Common myeloid progenitor, CD34-positive (primary cell): ENCODE data around the gene OTX2.

Experiments
- CTCF ChIA-PET: fragments of 350-600 bp; sonication (Branson Sonifier 250); formaldehyde crosslinking; loops from one replicate; lab custom pipeline; 2021; ENCODE audit warnings: antibody characterized with exemption; lab: Charles Lee
- POLR2A ChIA-PET: fragments of 350-600 bp; sonication (Branson Sonifier 250); formaldehyde crosslinking; loops from one replicate; lab custom pipeline; 2021; ENCODE audit warnings: antibody characterized with exemption; lab: Charles Lee
- DNase-seq, 3 donors: peaks; one replicate each; pipeline versions ENCODE4 v3.0.0 to v3.0.0-alpha.2; 2013
- H3K27ac ChIP-seq, 2 experiments: 1 replicate in 1 of 2; 2 replicates in 1 of 2; pipeline ENCODE4 v1.7.0; 2013; ENCODE audit warnings: inconsistent platforms in 2 of 2, low read length in 2 of 2, mild to moderate bottlenecking in 2 of 2, low read depth in 1 of 2, moderate library complexity in 1 of 2; ENCODE audit not compliant: severe bottlenecking in 2 of 2, insufficient read depth in 1 of 2, poor library complexity in 1 of 2
- H3K27me3 ChIP-seq, 5 experiments: replicated peaks in 2 of 5; 1 replicate in 3 of 5; 2 replicates in 2 of 5; pipeline versions ENCODE4 v1.6.1 to v1.7.0; 2013; ENCODE audit warnings: low read length in 4 of 5, mild to moderate bottlenecking in 2 of 5, moderate library complexity in 2 of 5, inconsistent platforms in 1 of 5; ENCODE audit not compliant: insufficient read depth in 5 of 5, control insufficient read depth in 4 of 5
- H3K36me3 ChIP-seq, 4 experiments: 1 replicate in 2 of 4; 2 replicates in 2 of 4; pipeline versions ENCODE4 v1.6.1 to v1.7.0; 2013; ENCODE audit warnings: low read length in 3 of 4, control low read depth in 1 of 4, mild to moderate bottlenecking in 1 of 4; ENCODE audit not compliant: control insufficient read depth in 4 of 4, insufficient read depth in 4 of 4
- H3K4me1 ChIP-seq, 4 experiments: 1 replicate in 3 of 4; 2 replicates in 1 of 4; pipeline versions ENCODE4 v1.6.1 to v1.7.1; 2013; ENCODE audit warnings: low read length in 3 of 4, mild to moderate bottlenecking in 3 of 4, control low read depth in 1 of 4, inconsistent platforms in 1 of 4, moderate library complexity in 1 of 4; ENCODE audit not compliant: control insufficient read depth in 4 of 4, insufficient read depth in 4 of 4; ENCODE audit errors: control extremely low read depth in 1 of 4
- H3K4me3 ChIP-seq, 7 experiments: 1 replicate in 4 of 7; 2 replicates in 3 of 7; pipeline versions ENCODE4 v1.5.1 to v1.7.0; 2013; ENCODE audit warnings: mild to moderate bottlenecking in 7 of 7, low read length in 6 of 7, moderate library complexity in 6 of 7, inconsistent platforms in 2 of 7, low read depth in 2 of 7, control low read depth in 1 of 7; ENCODE audit not compliant: insufficient read depth in 4 of 7, control insufficient read depth in 1 of 7; ENCODE audit errors: extremely low read depth in 1 of 7
- H3K9me3 ChIP-seq, 5 experiments: 1 replicate in 4 of 5; 2 replicates in 1 of 5; pipeline versions ENCODE4 v1.6.1 to v1.7.1; 2013; ENCODE audit warnings: low read length in 4 of 5, mild to moderate bottlenecking in 2 of 5, inconsistent platforms in 1 of 5, low read depth in 1 of 5, moderate library complexity in 1 of 5; ENCODE audit not compliant: control insufficient read depth in 4 of 5, insufficient read depth in 2 of 5; ENCODE audit errors: control extremely low read depth in 1 of 5
- WGBS: methylation state at CpG from one replicate; pipeline ENCODE4 v1.1.5; 2013; ENCODE audit not compliant: insufficient coverage; 5-methylcytosine and 5-hydroxymethylcytosine counted together

Gene OTX2

DNA sequence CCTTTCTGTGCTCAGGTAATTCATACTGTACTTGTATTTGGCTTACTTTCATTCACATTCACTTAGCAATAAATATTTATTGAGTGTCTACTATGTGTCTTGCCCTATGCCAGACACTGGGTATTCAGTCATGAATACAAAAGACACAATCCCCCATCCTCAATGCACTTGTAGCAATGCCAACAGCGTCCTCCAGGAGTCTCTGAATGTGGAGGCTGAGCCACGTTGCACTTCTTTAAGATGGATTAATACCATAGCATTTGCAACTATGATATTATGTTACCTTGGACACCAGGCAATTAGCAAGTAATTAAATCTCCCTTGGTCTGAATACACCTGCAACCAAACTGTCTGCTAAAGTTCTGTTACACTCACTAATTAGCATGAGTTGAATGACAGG, 58.8 kb downstream of the OTX2 start:
- POLR2A ChIA-PET, result interaction anchor here (0.6 kb wide), 1 partner anchor 51 kb away, joined by 3 read pairs; no protein-coding TSS in a partner anchor

More for the DNA sequence above, 58.8 kb downstream of the OTX2 start:
- peaks cover 0 to 4% (median 0%) of the 10 kb centered on the region in 5 experiments for H3K27me3 ChIP-seq
- no peak for DNase-seq
- no peak overlapping the region for H3K4me3 ChIP-seq
- WGBS, result no CpG with 5 or more reads among the region's 2 CpGs
- CTCF ChIA-PET, result no interaction called here
- H3K27ac ChIP-seq, result no peak overlapping the region
- no peaks in the 10 kb centered on the region for H3K36me3 ChIP-seq
- H3K9me3 ChIP-seq, result no peaks in the 10 kb centered on the region
- no peaks in the 10 kb centered on the region for H3K4me1 ChIP-seq
